GM06990 (cell line): ENCODE measurements around the gene KNTC1.
"Not testable (repeated sequence)": the region's sequence is repeated elsewhere in the genome, so short reads cannot be mapped to it uniquely, and the experiment has no call there.

Experiments
- DNase-seq: peaks from one replicate; pipeline ENCODE4 v3.0.0-alpha.2; 2011; ENCODE audit not compliant: insufficient read length; ENCODE audit errors: extremely low read depth
- H3K27me3 ChIP-seq: replicated peaks from 2 replicates; pipeline ENCODE4 v1.6.0; 2011; ENCODE audit warnings: low read length; ENCODE audit not compliant: control insufficient read depth, insufficient read depth
- H3K36me3 ChIP-seq: 2 replicates; pipeline ENCODE4 v1.5.1; 2011; ENCODE audit warnings: low read length; ENCODE audit not compliant: control insufficient read depth, insufficient read depth
- H3K4me3 ChIP-seq: replicated peaks from 2 replicates; pipeline ENCODE4 v1.5.1; 2011; ENCODE audit warnings: low read depth, mild to moderate bottlenecking, control low read depth, low read length
- TF ChIP-seq, protein P1 (sequence below): IDR thresholded peaks from 2 replicates; pipeline ENCODE4 v1.5.1; 2011; ENCODE audit warnings: low read length, control low read depth, mild to moderate bottlenecking, inconsistent platforms; ENCODE audit not compliant: insufficient read depth, poor library complexity, severe bottlenecking

Gene KNTC1, protein sequence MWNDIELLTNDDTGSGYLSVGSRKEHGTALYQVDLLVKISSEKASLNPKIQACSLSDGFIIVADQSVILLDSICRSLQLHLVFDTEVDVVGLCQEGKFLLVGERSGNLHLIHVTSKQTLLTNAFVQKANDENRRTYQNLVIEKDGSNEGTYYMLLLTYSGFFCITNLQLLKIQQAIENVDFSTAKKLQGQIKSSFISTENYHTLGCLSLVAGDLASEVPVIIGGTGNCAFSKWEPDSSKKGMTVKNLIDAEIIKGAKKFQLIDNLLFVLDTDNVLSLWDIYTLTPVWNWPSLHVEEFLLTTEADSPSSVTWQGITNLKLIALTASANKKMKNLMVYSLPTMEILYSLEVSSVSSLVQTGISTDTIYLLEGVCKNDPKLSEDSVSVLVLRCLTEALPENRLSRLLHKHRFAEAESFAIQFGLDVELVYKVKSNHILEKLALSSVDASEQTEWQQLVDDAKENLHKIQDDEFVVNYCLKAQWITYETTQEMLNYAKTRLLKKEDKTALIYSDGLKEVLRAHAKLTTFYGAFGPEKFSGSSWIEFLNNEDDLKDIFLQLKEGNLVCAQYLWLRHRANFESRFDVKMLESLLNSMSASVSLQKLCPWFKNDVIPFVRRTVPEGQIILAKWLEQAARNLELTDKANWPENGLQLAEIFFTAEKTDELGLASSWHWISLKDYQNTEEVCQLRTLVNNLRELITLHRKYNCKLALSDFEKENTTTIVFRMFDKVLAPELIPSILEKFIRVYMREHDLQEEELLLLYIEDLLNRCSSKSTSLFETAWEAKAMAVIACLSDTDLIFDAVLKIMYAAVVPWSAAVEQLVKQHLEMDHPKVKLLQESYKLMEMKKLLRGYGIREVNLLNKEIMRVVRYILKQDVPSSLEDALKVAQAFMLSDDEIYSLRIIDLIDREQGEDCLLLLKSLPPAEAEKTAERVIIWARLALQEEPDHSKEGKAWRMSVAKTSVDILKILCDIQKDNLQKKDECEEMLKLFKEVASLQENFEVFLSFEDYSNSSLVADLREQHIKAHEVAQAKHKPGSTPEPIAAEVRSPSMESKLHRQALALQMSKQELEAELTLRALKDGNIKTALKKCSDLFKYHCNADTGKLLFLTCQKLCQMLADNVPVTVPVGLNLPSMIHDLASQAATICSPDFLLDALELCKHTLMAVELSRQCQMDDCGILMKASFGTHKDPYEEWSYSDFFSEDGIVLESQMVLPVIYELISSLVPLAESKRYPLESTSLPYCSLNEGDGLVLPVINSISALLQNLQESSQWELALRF (N-terminal part only)

DNA sequence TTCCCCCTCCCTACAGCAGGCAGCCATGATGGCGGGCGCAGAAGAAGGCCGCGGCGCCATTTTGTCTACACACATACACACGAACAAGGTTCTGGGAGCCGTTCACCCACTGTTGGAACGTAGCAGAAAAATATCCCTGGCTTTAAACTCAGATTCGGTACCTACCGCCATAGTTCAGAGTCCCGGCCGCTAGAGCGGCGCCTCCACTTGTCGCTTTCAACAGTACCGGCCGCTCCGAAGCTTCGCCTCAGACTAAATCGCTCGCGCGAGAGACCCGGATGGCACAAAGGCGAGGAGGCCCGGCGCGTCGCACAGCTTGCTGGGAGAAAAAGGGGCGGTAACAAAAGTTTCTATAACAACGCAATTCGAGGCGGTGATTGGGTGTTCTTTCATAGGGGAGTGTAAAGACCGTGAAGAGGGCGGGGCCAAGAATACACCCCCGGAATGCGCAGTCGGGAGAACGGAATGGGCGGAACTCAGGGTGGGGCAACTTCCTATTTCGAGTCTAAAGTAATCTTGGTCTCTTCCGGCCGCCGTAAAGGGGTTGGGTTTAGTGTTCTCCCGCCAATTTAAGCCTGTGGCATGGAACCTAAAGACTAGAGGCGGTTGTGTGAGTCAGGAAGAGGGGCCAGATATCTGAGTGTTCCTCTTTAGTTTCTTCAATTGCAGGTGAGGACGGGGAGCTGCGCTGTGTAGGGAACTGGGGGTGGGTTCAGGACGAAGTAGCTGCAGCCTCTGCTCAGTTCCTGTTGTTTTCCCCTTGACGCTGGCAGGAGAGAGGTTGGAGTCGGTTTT is at the start of gene KNTC1, which contains the start of gene RSRC2:
TSS of gene KNTC1 (plus strand) at position 567 of the 795 bp plus-strand sequence. CDS start 2,815 bp downstream, outside the sequence.
TSS of gene RSRC2 (minus strand) at position 254 of the 795 bp plus-strand sequence. CDS start at position 171, 83 bp downstream.
- Histone ChIP-seq H3K4me3 (peak within 1 kb of the TSS; percentile 95), H3K27me3 (no peaks in the 10 kb centered on the region), H3K36me3 (peaks cover under 1% of the 10 kb centered on the region; the same call in 1 of the 2 replicates)
- TF ChIP-seq, protein P1, sequence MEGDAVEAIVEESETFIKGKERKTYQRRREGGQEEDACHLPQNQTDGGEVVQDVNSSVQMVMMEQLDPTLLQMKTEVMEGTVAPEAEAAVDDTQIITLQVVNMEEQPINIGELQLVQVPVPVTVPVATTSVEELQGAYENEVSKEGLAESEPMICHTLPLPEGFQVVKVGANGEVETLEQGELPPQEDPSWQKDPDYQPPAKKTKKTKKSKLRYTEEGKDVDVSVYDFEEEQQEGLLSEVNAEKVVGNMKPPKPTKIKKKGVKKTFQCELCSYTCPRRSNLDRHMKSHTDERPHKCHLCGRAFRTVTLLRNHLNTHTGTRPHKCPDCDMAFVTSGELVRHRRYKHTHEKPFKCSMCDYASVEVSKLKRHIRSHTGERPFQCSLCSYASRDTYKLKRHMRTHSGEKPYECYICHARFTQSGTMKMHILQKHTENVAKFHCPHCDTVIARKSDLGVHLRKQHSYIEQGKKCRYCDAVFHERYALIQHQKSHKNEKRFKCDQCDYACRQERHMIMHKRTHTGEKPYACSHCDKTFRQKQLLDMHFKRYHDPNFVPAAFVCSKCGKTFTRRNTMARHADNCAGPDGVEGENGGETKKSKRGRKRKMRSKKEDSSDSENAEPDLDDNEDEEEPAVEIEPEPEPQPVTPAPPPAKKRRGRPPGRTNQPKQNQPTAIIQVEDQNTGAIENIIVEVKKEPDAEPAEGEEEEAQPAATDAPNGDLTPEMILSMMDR = no peak
- DNase-seq = peak; percentile 96

DNA sequence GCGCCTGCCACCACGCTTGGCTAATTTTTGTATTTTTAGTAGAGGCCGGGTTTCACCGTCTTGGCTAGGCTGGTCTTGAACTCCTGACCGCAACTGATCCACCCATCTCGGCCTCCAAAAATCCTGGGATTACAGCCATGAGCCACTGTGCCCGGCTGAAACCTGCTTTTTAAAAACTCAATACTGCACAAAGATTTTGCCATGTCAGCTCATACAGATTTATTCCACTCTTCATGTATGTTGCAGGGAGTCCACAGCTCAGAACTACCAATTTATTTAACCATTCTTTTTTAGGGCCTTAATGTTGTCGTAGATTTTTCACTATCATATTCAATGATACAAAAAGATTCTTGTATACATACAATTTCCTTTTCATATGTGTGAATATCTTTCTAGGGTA is 46.3 kb upstream of the KNTC1 start:
- H3K27me3 ChIP-seq = no peaks in the 10 kb centered on the region
- peaks cover 15% of the 10 kb centered on the region for H3K36me3 ChIP-seq
- H3K4me3 ChIP-seq = no peak overlapping the region
- DNase-seq = no peak
- TF ChIP-seq, protein P1 = no peak

DNA sequence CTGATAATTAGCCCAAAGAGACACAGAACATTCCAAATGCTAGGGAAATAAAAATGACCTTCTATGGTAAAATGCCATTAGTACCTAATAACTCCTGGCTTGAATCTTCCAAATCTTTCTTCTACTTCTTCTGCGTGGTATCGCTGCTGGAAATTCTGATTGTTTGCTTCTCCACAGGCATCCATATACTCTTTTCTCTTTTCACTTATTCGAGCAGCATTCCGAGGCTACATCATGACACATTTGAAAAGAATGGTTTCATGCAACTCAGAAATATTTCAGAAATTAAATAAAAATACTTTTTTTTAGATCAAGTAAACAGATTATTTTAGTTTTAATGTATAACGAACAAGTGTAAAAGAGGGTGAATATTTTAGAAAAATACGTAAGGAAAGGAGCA is 45.2 kb upstream of the KNTC1 start:
- no peak for DNase-seq
- Histone ChIP-seq H3K36me3 (peaks cover 17% of the 10 kb centered on the region), H3K4me3 (no peak overlapping the region), H3K27me3 (no peaks in the 10 kb centered on the region)
- TF ChIP-seq, protein P1 = no peak

DNA sequence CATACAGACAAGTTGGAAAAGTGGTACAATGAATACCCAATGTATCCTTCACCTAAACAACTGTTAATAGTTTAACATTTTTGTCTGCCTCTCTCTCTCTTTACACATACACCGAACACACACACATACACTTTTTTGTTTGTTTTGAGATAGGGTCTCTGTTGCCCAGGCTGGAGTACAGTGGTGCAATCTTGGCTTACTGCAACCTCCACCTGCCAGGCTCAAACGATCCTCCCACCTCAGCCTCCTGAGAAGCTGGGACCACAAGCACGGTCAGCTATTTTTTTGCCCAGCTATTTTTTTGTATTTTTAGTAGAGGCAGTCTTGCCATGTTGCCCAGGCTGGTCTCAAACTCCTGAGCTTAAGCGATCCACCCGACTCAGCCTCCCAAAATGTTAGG is 43.1 kb upstream of the KNTC1 start:
- TF ChIP-seq, protein P1 = no peak
- Histone ChIP-seq H3K27me3 (no peaks in the 10 kb centered on the region), H3K4me3 (no peak overlapping the region), H3K36me3 (peaks cover 21% of the 10 kb centered on the region)
- no peak for DNase-seq

DNA sequence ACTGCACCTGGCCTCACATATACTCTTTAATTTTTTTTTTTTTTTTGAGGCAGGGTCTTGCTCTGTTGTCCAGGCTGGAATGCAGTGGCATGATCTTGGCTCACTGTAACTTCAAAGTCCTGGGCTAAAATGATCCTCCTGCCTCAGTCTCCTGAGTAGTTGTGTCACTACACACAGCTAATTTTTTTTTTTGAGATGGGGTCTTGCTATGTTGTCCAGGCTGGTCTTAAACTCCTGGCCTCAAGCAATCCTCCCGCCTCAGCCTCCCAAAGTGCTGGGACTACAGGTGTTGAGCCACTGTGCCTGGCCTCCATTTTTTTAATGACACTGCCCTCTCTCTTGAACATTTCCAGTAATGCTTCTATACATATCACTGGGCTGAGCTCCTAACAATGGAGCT is 42.7 kb upstream of the KNTC1 start:
- H3K4me3 ChIP-seq, H3K27me3 ChIP-seq, DNase-seq: not testable (repeated sequence)
- peaks cover 23% of the 10 kb centered on the region for H3K36me3 ChIP-seq

DNA sequence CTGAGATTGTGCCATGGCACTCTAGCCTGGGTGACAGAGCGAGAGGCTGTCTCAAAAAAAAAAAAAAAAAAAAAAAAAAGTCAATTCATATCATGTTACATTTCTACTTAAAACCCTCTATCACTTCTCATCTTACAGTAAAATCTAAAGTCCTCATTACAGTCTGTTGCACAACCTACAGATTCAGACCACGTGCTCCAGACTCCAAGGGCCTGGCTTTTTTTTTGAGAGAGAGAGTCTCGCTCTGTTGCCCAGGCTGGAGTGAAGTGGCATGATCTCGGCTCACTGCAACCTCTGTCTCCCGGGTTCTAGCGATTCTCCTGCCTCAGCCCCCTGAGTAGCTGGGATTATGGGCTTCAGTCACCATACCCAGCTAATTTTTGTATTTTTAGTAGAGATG is 40.7 kb upstream of the KNTC1 start:
- H3K27me3 ChIP-seq, H3K4me3 ChIP-seq, DNase-seq: not testable (repeated sequence)
- peaks cover 21% of the 10 kb centered on the region for H3K36me3 ChIP-seq
